Measurements from ENCODE around the gene PAQR5.
"Not testable (repeated sequence)": the region's sequence is repeated elsewhere in the genome, so short reads cannot be mapped to it uniquely, and the experiment has no call there.

The PAQR5 gene

DNA sequence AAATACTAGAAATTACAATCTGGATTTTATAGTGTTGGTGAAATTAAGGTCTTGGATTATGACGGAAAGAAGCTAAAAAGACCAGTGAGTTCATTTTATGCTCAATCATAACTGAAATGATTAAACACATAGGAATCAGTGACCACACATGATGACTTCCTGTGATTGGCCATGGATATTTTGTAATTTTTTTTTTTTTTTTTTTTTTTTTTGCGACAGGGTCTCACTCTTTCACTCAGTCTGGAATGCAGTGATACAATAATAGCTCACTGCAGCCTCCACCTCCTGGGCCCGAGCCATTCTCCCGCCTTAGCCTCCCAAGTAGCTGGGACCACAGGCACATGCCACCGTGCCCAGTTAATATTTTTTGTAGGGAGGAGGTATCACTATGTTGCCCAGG, 47.4 kb downstream of the PAQR5 start:
- in situ Hi-C loops (cut with MboI; ENCODE audit: low sequenced_read_pairs): no loop called here

DNA sequence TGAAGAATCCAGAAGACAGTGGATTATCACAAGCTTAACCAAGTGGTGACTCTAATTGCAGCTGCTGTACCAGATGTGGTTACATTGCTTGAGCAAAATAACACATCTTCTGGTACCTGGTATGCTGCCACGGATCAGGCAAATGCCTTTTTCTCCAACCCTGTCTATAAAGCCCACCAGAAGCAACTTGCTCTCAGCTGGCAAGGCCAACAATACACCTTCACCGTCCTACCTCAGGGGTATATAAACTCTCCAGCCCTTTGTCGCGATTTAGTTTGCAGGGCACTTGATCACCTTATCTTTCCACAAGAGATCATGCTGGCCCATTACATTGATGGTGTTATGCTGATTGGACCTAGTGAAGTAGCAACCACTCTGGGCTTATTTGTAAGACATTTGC, 52.6 kb downstream of the PAQR5 start:
- in situ Hi-C loops (cut with MboI; ENCODE audit: low sequenced_read_pairs): no loop called here

DNA sequence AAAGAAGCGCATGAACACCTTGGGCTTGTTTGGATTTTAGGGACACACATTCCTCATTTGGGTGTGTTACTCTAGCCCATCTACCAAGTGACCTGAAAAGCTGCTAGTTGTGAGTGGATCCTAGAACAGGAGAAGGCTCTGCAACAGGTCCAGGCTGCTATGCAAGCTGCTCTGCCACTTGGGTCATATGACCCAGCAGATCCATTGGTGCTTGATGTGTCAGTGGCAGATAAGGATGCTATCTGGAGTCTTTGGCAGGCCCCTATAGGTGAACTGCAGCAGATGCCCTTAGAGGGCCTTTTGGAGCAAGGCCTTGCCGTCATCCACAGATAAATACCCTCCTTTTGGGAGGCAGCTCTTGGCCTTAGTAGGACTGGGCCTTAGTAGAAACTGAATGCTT, 53.2 kb downstream of the PAQR5 start:
- in situ Hi-C loops (cut with MboI; ENCODE audit: low sequenced_read_pairs): no loop called here

DNA sequence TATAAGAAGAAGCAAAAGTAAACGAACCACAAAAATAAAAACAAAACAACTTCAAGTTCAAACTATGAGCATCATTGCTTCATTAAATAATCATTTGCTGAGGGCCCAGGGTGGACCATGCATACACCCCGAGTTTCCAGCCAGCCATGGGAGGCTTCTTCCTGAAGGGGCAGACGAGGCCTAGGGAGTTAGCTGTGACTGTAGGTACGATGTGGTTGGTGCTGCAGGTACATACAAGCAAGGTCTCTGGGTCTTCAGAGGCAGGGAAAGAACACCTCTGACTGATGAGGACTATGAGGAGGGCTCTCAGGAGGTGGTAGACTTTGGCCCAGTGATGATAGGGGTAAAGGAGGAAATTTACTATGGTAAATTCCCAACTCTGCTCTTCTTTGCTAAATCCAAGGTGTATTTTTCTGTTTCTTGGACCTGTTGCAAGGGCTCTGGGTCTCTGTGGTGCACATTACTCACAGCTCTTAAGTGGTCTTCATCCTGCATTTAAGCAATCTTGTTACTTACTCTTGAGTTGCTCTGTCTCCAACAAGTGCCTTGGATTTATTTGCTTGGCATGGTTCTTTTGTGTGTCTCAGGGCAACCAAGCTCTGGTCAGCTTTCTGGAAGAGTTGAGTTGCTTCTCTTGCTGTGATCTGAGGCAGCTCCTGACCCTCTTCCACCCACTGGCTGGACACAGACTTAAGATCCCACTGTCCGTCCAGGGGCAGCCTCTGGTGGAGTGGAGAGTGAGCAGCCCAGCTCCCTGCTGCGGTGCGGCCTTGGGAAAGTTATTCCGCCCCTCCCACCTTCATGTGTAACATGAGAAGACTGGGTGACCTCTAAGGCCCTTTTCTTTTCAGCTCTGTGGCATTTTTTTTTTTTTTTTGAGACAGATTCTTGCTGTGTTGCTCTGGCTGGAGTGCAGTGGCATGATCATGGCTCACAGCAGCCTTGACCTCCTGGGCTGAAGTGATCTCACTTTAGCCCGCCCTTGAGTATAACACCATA, 59.4 kb downstream of the PAQR5 start:
- in situ Hi-C loops (cut with MboI; ENCODE audit: low sequenced_read_pairs): no loop called here

DNA sequence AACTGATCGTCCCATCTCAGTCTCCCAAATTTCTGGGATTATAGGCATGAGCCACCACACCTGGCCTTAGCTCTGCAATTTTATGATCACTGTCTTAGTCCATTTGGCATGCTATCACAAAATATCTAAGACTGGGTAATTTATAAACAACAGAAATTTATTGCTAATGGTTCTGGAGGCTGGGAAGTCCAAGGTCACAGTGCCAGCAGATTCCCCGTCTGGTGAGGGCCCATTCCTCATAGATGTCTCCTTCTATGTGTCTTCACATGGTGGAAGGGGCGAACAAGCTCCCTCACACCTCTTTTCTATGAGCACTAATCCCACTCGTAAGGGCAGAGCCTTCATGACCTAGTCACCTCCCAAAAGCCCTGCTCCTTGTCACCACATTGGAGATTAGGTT, 60.1 kb downstream of the PAQR5 start:
- in situ Hi-C loops (cut with MboI; ENCODE audit: low sequenced_read_pairs): no loop called here

DNA sequence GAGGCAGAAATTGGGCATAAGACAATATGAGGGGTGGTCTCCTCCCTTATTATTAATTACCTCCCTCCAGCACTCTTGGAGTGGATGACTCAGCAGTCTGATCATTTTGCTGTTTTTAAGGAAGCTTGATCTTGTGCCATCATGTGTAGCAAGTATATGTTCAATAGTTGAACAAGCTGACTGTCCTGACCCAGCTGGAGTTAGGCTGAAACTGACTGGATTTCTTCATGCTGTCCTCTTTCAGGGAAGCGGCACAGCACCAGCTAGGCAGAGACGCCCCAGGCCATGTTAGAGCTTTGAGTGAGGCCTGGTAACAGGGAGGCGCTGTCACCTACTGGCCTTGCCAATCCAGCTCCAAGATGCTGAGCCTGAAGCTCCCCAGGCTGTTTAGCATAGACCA, 61.0 kb downstream of the PAQR5 start:
- in situ Hi-C loops (cut with MboI; ENCODE audit: low sequenced_read_pairs): no loop called here

DNA sequence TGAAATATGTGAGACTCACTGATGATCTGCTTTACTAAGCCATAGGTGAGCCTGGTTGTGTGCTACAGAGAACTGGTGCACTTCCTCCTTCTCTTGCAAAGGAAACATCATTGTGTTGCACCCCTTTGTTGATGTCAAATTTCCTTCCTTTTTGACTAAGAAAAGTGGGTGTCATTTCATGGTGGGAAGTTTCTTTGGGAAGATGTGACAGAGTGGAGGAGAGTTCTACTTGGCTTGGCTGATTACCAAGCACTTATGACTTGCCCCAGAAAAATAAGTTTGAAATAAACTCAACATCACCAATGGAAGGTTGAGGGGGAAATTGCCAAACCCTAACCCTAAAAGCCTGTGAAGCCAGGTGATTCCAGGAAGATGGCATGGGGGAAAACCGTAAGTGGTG, 61.9 kb downstream of the PAQR5 start:
- in situ Hi-C loops (cut with MboI; ENCODE audit: low sequenced_read_pairs): no loop called here

- in situ Hi-C loops (cut with MboI; ENCODE audit: low sequenced_read_pairs): no loop called here
Observed at GRCh38 chr15:69367236-69367635, 68.5 kb downstream of the PAQR5 start.

DNA sequence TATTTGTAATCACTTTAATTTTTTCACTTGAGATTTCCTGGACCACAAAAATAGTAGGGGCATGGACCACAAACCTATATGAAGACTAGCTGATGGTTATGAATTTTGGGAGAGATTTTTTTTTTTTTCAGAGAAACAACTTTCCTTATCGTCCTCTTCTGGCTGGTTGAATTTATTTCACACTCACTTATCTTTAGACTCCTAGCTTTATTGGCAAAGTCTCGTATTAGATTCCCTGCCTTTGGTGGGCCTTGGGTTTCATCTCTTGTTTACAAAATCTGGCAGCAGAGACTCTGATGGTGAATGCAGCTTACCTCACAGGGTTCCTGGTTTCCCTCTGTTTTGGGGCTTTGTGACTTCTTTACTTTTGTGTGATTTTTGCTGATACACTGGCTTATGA, 70.9 kb downstream of the PAQR5 start:
- in situ Hi-C loops (cut with MboI; ENCODE audit: low sequenced_read_pairs): no loop called here

DNA sequence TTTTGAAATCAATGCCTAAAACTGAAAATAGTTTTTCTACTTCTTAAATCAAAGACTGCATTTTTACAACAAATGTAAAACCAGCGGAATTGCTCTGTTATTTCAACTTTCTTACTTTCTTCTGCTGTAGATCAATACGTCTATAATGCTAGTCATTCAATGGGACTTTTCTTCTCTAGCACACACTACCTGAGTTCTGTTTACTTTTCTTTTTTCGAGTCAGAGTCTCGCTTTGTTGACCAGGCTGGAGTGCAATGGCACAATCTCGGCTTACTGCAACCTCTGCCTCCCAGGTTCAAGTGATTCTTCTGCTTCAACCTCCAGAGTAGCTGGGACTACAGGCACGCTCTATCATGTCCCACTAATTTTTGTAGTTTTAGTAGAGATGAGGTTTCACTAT, 74.7 kb downstream of the PAQR5 start:
- in situ Hi-C loops (cut with MboI; ENCODE audit: low sequenced_read_pairs): no loop called here

DNA sequence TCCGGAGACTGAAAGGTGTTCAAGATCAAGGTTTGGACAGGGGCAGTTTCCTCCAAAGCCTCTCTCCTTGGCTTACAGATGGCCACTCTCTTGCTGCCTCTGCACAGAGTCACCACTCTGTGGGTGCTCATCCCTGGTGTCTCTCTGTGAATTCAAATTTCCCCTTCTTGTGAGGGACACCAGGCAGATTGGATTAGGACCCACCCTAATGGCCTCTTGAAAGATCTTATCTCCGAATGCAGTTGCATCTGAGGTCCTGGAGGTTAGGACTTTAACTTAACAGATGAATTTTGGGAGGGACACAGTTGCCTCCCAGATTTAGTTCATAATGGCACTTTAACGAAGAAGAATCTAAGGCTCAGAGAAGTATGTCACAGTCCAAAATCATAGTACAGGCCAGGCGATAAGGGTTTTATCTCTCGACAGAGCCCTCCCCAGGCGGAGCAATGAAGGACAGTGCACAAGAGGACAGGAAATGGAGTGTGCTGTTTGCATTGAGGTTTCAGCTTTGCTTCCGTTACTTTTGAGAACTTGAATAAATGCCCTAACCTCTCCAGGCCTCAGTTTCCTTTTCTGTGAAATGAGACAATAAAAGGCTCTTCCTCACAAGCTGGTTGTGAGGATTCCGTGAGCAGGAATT, 76.6 kb downstream of the PAQR5 start:
- in situ Hi-C loops (cut with MboI; ENCODE audit: low sequenced_read_pairs): no loop called here

GRCh38 chr15:69377216-69377970, 78.7 kb downstream of the PAQR5 start:
- in situ Hi-C loops (cut with MboI; ENCODE audit: low sequenced_read_pairs): no loop called here

GRCh38 chr15:69380100-69380725, 81.5 kb downstream of the PAQR5 start:
- in situ Hi-C loops (cut with MboI; ENCODE audit: low sequenced_read_pairs): no loop called here

DNA sequence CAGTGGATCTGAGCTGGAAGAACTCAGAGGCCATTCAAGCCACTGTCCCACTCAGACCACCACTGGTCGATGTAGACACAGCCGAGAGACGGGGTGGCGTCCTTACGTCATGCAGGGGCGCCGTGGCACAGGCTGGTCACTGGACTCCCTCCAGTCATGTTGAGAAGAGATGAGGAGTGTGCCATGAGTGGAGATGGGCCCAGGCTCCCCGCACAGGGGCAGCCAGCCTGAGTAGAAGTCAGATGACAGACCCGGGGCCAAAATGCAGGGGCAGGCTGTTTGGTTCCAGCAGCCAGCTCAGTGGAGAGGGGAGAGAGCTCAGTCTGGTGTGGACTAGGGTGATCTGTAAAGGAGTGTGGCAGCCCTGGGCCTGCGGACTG, 82.0 kb downstream of the PAQR5 start:
- in situ Hi-C loops (cut with MboI; ENCODE audit: low sequenced_read_pairs): no loop called here

GRCh38 chr15:69382176-69382575, 83.5 kb downstream of the PAQR5 start:
- in situ Hi-C loops (cut with MboI; ENCODE audit: low sequenced_read_pairs): not testable (repeated sequence)

DNA sequence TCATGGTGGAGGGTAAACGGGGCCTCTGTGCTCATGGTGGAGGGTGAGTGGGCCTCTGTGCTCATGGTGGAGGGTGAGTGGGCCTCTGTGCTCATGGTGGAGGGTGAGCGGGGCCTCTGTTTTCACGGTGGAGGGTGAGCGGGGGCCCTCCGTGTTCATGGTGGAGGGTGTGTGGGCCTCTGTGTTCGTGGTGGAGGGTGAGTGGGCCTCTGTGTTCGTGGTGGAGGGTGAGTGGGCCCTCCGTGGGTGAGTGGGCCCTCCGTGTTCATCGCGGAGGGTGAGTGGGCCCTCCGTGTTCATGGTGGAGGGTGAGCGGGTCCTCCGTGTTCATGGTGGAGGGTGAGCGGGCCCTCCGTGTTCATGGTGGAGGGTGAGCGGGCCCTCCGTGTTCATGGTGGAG, 85.4 kb downstream of the PAQR5 start:
- in situ Hi-C loops (cut with MboI; ENCODE audit: low sequenced_read_pairs): not testable (repeated sequence)

DNA sequence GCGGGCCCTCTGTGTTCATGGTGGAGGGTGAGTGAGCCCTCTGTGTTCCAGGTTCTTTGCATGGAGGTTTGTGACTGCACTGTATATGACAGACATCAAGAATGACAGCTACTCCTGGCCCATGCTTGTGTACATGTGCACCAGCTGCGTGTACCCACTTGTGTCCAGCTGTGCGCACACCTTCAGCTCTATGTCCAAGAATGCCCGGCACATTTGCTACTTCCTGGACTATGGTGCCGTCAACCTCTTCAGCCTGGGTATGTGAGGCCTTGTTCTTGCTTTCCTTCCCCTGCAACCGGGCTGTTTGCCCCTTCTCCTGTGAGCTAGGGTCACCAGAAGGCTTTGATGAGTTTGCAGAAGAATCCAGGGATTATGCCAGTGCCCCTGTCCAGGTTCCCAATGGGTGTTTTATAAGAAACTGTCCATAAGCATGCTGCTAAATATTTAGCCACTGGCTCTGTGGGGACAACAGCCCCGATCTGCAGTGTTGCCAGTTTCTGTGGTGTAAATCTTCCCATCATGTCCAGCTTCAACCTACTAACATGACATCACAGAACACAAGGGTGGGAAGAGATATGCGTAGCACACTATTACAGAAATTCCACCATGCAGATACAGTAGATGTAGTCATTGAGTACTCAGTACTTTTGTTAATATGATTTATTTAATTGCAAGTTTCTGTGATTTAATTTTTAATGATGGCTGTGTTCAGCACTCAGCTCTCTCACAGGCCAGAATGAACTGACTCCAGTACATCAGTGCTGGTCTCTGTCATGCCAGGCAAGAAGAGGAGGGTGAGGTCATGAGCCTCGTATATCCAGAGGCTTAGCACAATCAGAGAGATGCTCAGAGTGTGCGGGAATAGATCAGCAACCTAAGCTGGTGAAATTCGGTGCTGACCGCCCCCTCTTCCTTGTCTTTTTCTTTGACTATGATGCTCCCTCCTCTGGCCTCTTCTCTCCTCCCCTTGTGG, 86.2 kb downstream of the PAQR5 start:
- in situ Hi-C loops (cut with MboI; ENCODE audit: low sequenced_read_pairs): no loop called here

DNA sequence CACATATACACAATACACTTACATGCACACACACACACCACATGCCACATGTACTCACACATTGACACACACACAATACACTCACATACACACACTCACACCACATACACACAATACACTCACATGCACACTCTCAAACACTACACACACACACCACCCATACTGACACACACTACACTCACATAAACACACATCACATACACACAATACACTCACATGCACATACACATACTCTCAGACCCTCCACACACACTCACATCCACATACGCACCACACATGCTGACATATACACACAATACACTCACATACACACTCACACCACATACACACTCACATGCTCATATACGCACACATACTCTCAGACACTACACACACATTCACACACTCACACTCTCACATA, 87.1 kb downstream of the PAQR5 start:
- in situ Hi-C loops (cut with MboI; ENCODE audit: low sequenced_read_pairs): no loop called here

- in situ Hi-C loops (cut with MboI; ENCODE audit: low sequenced_read_pairs): no loop called here
Observed at GRCh38 chr15:69386284-69386683, 87.6 kb downstream of the PAQR5 start.

GRCh38 chr15:69388260-69388705, 89.6 kb downstream of the PAQR5 start:
- in situ Hi-C loops (cut with MboI; ENCODE audit: low sequenced_read_pairs): no loop called here

Measured in HL-60/S4 treated with retinoic acid at 250 ng/mL for 4 days and 3 days (cell line).